Kasumi-1 (cell line): ENCODE data around the gene MRTFB.
"Not testable (repeated sequence)": the region's sequence is repeated elsewhere in the genome, so short reads cannot be mapped to it uniquely, and the experiment has no call there.

Source experiments
- DNase-seq, 2 experiments: peaks; one replicate each; lab custom pipeline; 2025; lab: John Stamatoyannopoulos, UW

Gene MRTFB

GRCh38 chr16:14105760-14106375 is 34.7 kb downstream of the MRTFB start:
- DNase-seq = no peak

GRCh38 chr16:14106457-14106856 is 35.3 kb downstream of the MRTFB start:
- DNase-seq = no peak

- DNase-seq = no peak
These were observed 35.8 kb downstream of the MRTFB start for GRCh38 chr16:14106961-14107360.

GRCh38 chr16:14109077-14109775 is 38.1 kb downstream of the MRTFB start:
- DNase-seq = no peak

- DNase-seq = peak in 1 of 2 experiments; percentile 3
These were observed 38.9 kb downstream of the MRTFB start for GRCh38 chr16:14109782-14110727.

GRCh38 chr16:14110728-14111251 is 39.7 kb downstream of the MRTFB start:
- no peak for DNase-seq

GRCh38 chr16:14111713-14112538 is 40.8 kb downstream of the MRTFB start:
- no peak for DNase-seq

GRCh38 chr16:14112539-14112856 is 41.4 kb downstream of the MRTFB start:
- no peak for DNase-seq

- no peak for DNase-seq
These were observed 42.2 kb downstream of the MRTFB start for GRCh38 chr16:14113344-14113743.

- no peak for DNase-seq
These were observed 45.9 kb downstream of the MRTFB start for GRCh38 chr16:14117051-14117450.

GRCh38 chr16:14119799-14120198 is 48.7 kb downstream of the MRTFB start:
- DNase-seq = no peak

GRCh38 chr16:14120335-14120734 is 49.2 kb downstream of the MRTFB start:
- no peak for DNase-seq

- peak; percentile 16 to 23 for DNase-seq
These were observed 50.0 kb downstream of the MRTFB start for GRCh38 chr16:14121142-14121541.

GRCh38 chr16:14121872-14122271 is 50.8 kb downstream of the MRTFB start:
- DNase-seq = no peak

GRCh38 chr16:14122430-14122829 is 51.3 kb downstream of the MRTFB start:
- not testable (repeated sequence) for DNase-seq

- no peak for DNase-seq
These were observed 54.0 kb downstream of the MRTFB start for GRCh38 chr16:14125000-14125681.

- DNase-seq = no peak
These were observed 54.6 kb downstream of the MRTFB start for GRCh38 chr16:14125708-14126107.

- DNase-seq = no peak
These were observed 57.0 kb downstream of the MRTFB start for GRCh38 chr16:14128097-14128496.

- no peak for DNase-seq
These were observed 58.4 kb downstream of the MRTFB start for GRCh38 chr16:14129502-14129901.

GRCh38 chr16:14131774-14132695 is 60.9 kb downstream of the MRTFB start:
- DNase-seq = no peak
